ENCODE data around the gene UNC79. TPM values are rescaled to one million over a fixed set of nuclear protein-coding genes. Genes with fewer than 3 reads are reported as not detected.
A peak's percentile ranks its signal among the peaks of the same experiment; 100 is the strongest.

Gene UNC79
- total RNA-seq, 2 donors from 2014 or later = 0.78 to 3.3 TPM

- H3K4me1 ChIP-seq = no peaks in the 10 kb centered on the region
- TF ChIP-seq POLR2A (IDR thresholded peaks at IDR 0.05) = no peak
- TF ChIP-seq, protein P1, sequence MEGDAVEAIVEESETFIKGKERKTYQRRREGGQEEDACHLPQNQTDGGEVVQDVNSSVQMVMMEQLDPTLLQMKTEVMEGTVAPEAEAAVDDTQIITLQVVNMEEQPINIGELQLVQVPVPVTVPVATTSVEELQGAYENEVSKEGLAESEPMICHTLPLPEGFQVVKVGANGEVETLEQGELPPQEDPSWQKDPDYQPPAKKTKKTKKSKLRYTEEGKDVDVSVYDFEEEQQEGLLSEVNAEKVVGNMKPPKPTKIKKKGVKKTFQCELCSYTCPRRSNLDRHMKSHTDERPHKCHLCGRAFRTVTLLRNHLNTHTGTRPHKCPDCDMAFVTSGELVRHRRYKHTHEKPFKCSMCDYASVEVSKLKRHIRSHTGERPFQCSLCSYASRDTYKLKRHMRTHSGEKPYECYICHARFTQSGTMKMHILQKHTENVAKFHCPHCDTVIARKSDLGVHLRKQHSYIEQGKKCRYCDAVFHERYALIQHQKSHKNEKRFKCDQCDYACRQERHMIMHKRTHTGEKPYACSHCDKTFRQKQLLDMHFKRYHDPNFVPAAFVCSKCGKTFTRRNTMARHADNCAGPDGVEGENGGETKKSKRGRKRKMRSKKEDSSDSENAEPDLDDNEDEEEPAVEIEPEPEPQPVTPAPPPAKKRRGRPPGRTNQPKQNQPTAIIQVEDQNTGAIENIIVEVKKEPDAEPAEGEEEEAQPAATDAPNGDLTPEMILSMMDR (IDR thresholded peaks at IDR 0.05) = peak in 5 of 7 experiments; percentile 10 to 45 (median 34)
- peak in 1 of 4 donors; percentile 39 for DNase-seq
- no peak overlapping the region for H3K27ac ChIP-seq
- H3K36me3 ChIP-seq (replicated peaks in 1 of 2; ENCODE audit: insufficient read depth in 1 of 2, low read depth in 2 of 2) = no peaks in the 10 kb centered on the region
- no peak overlapping the region for H3K4me3 ChIP-seq
- WGBS, 2 donors = 53 to 54% methylated on average over 10 of the region's 10 CpGs
- ATAC-seq = no peak
- intact Hi-C loops (cut with DNase I) = no loop called here
- no peaks in the 10 kb centered on the region for H3K9me3 ChIP-seq
- H3K27me3 ChIP-seq = no peaks in the 10 kb centered on the region
Observed at GRCh38 chr14:93736378-93737014, 305.8 kb downstream of the UNC79 start.

DNA sequence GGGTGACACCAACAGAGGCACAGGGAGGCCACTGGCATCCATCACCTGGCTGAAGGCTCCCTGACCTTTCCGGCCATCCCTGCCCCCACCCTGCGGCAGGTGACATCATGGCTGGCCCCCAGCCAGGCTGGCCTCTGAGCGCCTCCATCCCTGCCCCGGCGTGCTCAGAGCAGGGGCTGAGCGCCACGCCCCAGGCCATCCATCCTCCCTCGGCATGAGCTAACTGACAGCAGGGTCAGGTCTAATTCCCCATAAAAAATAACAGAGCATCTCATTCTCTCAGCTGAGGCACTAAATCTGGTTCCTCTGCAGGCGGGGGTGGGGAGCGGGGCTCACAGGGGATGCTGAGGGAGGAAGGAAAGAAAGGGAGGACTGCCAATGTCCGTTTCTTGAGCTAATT lies 306.9 kb downstream of the UNC79 start:
- no peaks in the 10 kb centered on the region for H3K27me3 ChIP-seq
- WGBS, 2 donors = 63 to 68% methylated on average over 9 to 11 of the region's 11 CpGs
- H3K4me3 ChIP-seq = no peak overlapping the region
- H3K36me3 ChIP-seq (replicated peaks in 1 of 2; ENCODE audit: insufficient read depth in 1 of 2, low read depth in 2 of 2) = no peaks in the 10 kb centered on the region
- H3K9me3 ChIP-seq = no peaks in the 10 kb centered on the region
- no peaks in the 10 kb centered on the region for H3K4me1 ChIP-seq
- intact Hi-C loops (cut with DNase I) = no loop called here
- DNase-seq (no peak), ATAC-seq (no peak)
- no peak overlapping the region for H3K27ac ChIP-seq
- TF ChIP-seq, protein P1 (IDR thresholded peaks at IDR 0.05) = no peak
- TF ChIP-seq POLR2A (IDR thresholded peaks at IDR 0.05) = no peak

DNA sequence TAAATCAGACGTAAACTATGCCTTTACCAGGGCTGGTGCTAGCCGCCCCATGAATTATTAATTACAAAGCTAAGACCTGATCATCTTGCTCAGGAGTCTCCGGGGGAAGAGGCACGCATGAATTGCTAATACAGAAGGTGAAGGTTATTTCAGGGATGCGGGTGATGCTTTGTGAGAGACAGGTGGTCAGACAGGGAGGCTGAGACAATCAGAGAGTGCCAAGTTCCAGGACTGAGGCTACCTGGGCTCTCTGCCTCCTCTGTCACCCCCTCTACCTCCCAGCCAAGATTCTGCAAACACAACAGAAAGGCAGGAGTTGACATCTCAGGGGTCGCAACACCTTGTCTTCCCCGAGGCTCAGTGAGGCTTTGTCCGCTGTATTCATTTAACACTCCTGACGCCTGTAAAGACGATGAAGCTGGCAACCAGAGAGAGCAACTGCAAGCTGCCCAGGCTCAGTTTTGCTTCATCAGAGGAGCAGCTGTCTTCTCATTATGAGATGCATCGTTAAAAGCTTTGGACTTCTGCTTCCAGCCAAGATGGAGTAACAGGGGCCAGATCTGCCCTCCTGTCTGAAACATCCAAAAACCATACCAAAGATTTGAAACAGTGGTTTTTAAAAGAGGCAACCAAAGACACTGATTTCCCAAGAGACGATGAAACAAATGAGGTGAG lies 311.0 kb downstream of the UNC79 start:
- intact Hi-C loops (cut with DNase I) = no loop called here
- DNase-seq = no peak
- 74 to 76% methylated on average over 12 of the region's 12 CpGs for WGBS, 2 donors
- H3K9me3 ChIP-seq = no peaks in the 10 kb centered on the region
- no peak for ATAC-seq
- H3K27me3 ChIP-seq = no peaks in the 10 kb centered on the region
- no peak overlapping the region for H3K4me3 ChIP-seq
- H3K4me1 ChIP-seq = no peaks in the 10 kb centered on the region
- TF ChIP-seq, protein P1 (IDR thresholded peaks at IDR 0.05) = no peak
- TF ChIP-seq POLR2A (IDR thresholded peaks at IDR 0.05) = no peak
- no peak overlapping the region for H3K27ac ChIP-seq
- no peaks in the 10 kb centered on the region for H3K36me3 ChIP-seq (replicated peaks in 1 of 2; ENCODE audit: insufficient read depth in 1 of 2, low read depth in 2 of 2)

GRCh38 chr14:93742761-93743160 lies 312.0 kb downstream of the UNC79 start:
- no peak for TF ChIP-seq POLR2A (IDR thresholded peaks at IDR 0.05)
- TF ChIP-seq, protein P1 (IDR thresholded peaks at IDR 0.05) = no peak
- Histone ChIP-seq H3K9me3 (no peaks in the 10 kb centered on the region), H3K27ac (no peak overlapping the region), H3K4me1 (no peaks in the 10 kb centered on the region), H3K27me3 (no peaks in the 10 kb centered on the region), H3K4me3 (no peak overlapping the region), H3K36me3 (replicated peaks in 1 of 2; ENCODE audit: insufficient read depth in 1 of 2, low read depth in 2 of 2) (no peaks in the 10 kb centered on the region)
- intact Hi-C loops (cut with DNase I) = no loop called here
- WGBS, 2 donors = 63% methylated on average over 8 of the region's 8 CpGs
- ATAC-seq (no peak), DNase-seq (no peak)
